Measurements from ENCODE around the gene MPND. TPM values are rescaled to one million over a fixed set of nuclear protein-coding genes. Genes with fewer than 3 reads are reported as not detected.
A peak's percentile ranks its signal among the peaks of the same experiment; 100 is the strongest.

The MPND gene
- total RNA-seq, 5 donors from 2014 or later (not counting 1 experiment from before 2014, with no cell fraction given), result 10.7 to 27.3 (median 22.6) TPM

DNA sequence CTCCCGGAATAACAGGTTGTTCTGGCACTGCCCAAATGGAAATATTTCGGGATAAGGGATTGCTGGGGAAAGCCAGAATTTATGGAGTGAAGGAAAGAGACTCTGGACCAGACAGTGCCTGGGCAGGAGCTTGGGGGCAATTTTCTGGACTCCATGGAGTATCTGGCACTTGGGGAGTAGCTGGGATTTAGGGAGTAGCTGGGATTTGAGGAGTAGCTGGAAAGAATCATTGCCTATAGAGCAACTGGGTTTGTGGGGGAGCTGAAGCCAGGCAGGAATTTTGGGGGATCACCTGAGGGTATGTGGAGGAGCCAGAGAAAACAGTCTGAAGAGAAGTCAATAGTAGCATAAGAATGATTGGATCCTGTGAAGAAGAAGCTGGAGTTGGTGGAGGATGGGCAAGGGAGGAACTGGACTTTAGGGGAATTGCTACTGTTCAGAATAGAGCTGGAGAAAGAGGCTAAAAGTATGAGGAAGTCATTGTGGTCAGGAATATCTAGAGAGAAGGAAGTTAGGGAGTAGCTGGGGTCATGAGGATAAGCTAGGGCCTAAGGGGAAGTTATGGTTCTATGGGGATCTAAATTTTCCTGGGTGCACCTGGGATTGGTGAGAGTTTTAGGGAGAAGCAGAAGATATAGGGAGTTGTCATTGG lies 24.2 kb upstream of the MPND start:
- H3K4me3 ChIP-seq (ENCODE audit: control insufficient read depth in 1 of 2, extremely low read depth in 1 of 2, low read length in 1 of 2), result no peak overlapping the region
- H3K27ac ChIP-seq (ENCODE audit: low read length), result no peak overlapping the region
- no peaks in the 10 kb centered on the region for H3K4me1 ChIP-seq (ENCODE audit: control insufficient read depth in 1 of 2, extremely low read depth in 1 of 2, insufficient read depth in 2 of 2, low read length in 2 of 2)
- CTCF ChIA-PET, result interaction anchor here in 1 of 2 donors (0.5 kb wide), 1 partner anchor 17 kb away, joined by 5 read pairs; no protein-coding TSS in a partner anchor
- no peaks in the 10 kb centered on the region for H3K36me3 ChIP-seq (ENCODE audit: control insufficient read depth in 2 of 2, extremely low read depth in 1 of 2, insufficient read depth in 1 of 2, low read length in 1 of 2)
- DNase-seq (no peak), ATAC-seq (replicated peaks in 1 of 4) (no peak)
- Mint-ChIP-seq H3K9me3 (peaks cover 0 to 9% (median 0%) of the 10 kb centered on the region in 3 donors), H3K27ac (no peak overlapping the region), H3K4me3 (no peak overlapping the region), H3K36me3 (no peaks in the 10 kb centered on the region), H3K27me3 (no peaks in the 10 kb centered on the region), H3K4me1 (peaks cover 0 to 10% (median 0%) of the 10 kb centered on the region in 3 donors)
- H3K27me3 ChIP-seq (replicated peaks in 1 of 2; ENCODE audit: control insufficient read depth in 2 of 2, extremely low read depth in 1 of 2, insufficient read depth in 2 of 2, low read length in 1 of 2), result no peaks in the 10 kb centered on the region
- POLR2A ChIA-PET, result no interaction called here
- WGBS (ENCODE audit: insufficient coverage), result 95% methylated on average over 2 of the region's 2 CpGs
- no peaks in the 10 kb centered on the region for H3K9me3 ChIP-seq

DNA sequence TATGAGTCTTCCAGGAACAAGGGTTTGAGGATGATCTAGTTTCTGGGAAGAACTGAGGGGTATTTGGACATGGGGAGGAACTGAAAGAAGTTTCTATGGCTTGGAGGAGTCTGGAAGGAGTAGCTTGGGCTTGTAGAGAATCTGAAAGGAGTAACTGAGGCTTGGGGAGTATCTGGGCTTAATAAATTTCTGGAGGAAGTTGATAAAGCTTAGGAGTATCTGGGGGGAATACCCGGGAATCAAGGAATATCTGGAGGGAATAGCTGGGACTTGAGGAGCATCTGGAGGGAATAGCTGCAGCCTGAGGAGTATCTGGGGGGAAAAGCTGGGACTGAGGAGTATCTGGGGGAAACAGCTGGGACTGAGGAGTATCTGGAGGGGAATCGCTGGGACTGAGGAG lies 22.9 kb upstream of the MPND start:
- no peak overlapping the region for H3K4me3 ChIP-seq (ENCODE audit: control insufficient read depth in 1 of 2, extremely low read depth in 1 of 2, low read length in 1 of 2)
- H3K27me3 ChIP-seq (replicated peaks in 1 of 2; ENCODE audit: control insufficient read depth in 2 of 2, extremely low read depth in 1 of 2, insufficient read depth in 2 of 2, low read length in 1 of 2), result no peaks in the 10 kb centered on the region
- Mint-ChIP-seq H3K27me3 (no peaks in the 10 kb centered on the region), H3K36me3 (no peaks in the 10 kb centered on the region), H3K4me3 (no peak overlapping the region), H3K27ac (no peak overlapping the region), H3K4me1 (peaks cover 0 to 10% (median 0%) of the 10 kb centered on the region in 3 donors), H3K9me3 (peaks cover 0 to 9% (median 0%) of the 10 kb centered on the region in 3 donors)
- H3K36me3 ChIP-seq (ENCODE audit: control insufficient read depth in 2 of 2, extremely low read depth in 1 of 2, insufficient read depth in 1 of 2, low read length in 1 of 2), result no peaks in the 10 kb centered on the region
- 96% methylated on average over 2 of the region's 2 CpGs for WGBS (ENCODE audit: insufficient coverage)
- no peaks in the 10 kb centered on the region for H3K4me1 ChIP-seq (ENCODE audit: control insufficient read depth in 1 of 2, extremely low read depth in 1 of 2, insufficient read depth in 2 of 2, low read length in 2 of 2)
- DNase-seq (no peak), ATAC-seq (replicated peaks in 1 of 4) (no peak)
- CTCF ChIA-PET, result interaction anchor here (0.6 to 1.0 kb wide), 2 partner anchors 32 to 373 kb away, joined by 3 read pairs; no protein-coding TSS in a partner anchor
- H3K27ac ChIP-seq (ENCODE audit: low read length), result no peak overlapping the region
- H3K9me3 ChIP-seq, result no peaks in the 10 kb centered on the region
- POLR2A ChIA-PET, result no interaction called here

DNA sequence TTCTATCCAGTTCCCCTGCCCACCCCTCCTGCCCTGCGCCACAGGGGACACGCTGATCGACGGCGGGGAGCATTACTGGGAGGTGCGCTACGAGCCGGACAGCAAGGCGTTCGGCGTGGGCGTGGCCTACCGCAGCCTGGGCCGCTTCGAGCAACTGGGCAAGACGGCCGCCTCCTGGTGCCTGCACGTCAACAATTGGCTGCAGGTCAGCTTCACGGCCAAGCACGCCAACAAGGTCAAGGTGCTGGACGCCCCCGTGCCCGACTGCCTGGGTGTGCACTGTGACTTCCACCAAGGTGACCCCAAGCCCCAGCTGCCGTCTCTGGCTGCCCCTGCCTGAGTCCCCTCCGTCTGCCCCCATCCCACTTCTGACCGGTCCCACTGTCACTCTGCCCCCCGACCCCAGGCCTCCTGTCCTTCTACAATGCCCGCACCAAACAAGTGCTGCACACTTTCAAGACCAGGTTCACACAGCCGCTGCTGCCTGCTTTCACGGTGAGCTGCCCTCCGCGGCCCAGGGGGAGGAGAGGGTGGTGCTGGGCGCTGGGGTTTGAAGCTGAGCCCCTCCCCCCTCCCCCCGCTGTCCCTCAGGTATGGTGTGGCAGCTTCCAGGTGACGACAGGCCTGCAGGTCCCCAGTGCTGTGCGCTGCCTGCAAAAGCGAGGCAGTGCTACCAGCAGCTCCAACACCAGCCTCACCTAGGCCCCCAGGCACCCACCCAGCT lies 20.3 kb upstream of the MPND start:
- CTCF ChIA-PET, result interaction anchor here in 1 of 2 donors (0.9 kb wide), 1 partner anchor 10 kb away, joined by 3 read pairs; no protein-coding TSS in a partner anchor
- Histone ChIP-seq H3K27ac (ENCODE audit: low read length) (no peak overlapping the region), H3K4me1 (ENCODE audit: control insufficient read depth in 1 of 2, extremely low read depth in 1 of 2, insufficient read depth in 2 of 2, low read length in 2 of 2) (peaks cover 0 to 17% of the 10 kb centered on the region in 2 experiments), H3K36me3 (ENCODE audit: control insufficient read depth in 2 of 2, extremely low read depth in 1 of 2, insufficient read depth in 1 of 2, low read length in 1 of 2) (no peaks in the 10 kb centered on the region), H3K4me3 (ENCODE audit: control insufficient read depth in 1 of 2, extremely low read depth in 1 of 2, low read length in 1 of 2) (no peak overlapping the region), H3K27me3 (replicated peaks in 1 of 2; ENCODE audit: control insufficient read depth in 2 of 2, extremely low read depth in 1 of 2, insufficient read depth in 2 of 2, low read length in 1 of 2) (peaks cover 0 to 14% of the 10 kb centered on the region in 2 experiments), H3K9me3 (no peaks in the 10 kb centered on the region)
- WGBS (ENCODE audit: insufficient coverage), result 94% methylated on average over 26 of the region's 37 CpGs
- POLR2A ChIA-PET, result interaction anchor here in 1 of 2 donors (1.1 kb wide), 1 partner anchor 19 kb away, joined by 3 read pairs; no protein-coding TSS in a partner anchor
- H3K4me3 Mint-ChIP-seq, result no peak overlapping the region
- H3K9me3 Mint-ChIP-seq, result peaks cover 0 to 9% (median 0%) of the 10 kb centered on the region in 3 donors
- peaks cover 0 to 4% of the 10 kb centered on the region in 2 donors for H3K27me3 Mint-ChIP-seq
- no peak overlapping the region for H3K27ac Mint-ChIP-seq
- DNase-seq (no peak), ATAC-seq (replicated peaks in 1 of 4) (no peak)
- H3K36me3 Mint-ChIP-seq, result no peaks in the 10 kb centered on the region
- H3K4me1 Mint-ChIP-seq, result peaks cover 16 to 28% (median 17%) of the 10 kb centered on the region in 3 donors

DNA sequence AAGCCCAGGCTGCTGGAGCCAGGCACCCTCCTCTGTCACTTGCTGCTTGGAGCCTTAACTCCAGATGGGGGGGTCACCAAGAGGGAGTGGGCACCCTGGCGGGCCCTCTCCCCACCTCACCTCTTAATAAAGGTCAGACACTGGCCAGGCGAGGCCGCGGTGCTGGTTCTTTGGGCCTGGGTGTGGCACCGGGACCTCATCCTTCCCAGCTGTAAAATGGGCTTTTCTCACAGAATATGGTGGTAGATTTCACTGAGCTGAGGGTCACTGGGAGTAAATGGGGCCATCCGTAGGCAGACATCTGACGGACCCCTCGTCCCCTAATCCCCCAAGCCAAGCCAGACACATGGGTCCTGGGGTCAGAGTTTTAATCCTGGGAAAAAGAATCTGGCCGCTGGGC lies 19.7 kb upstream of the MPND start:
- Mint-ChIP-seq H3K27ac (no peak overlapping the region), H3K4me3 (no peak overlapping the region), H3K4me1 (peaks cover 20 to 34% (median 23%) of the 10 kb centered on the region in 3 donors), H3K36me3 (no peaks in the 10 kb centered on the region), H3K27me3 (peaks cover 0 to 4% of the 10 kb centered on the region in 2 donors), H3K9me3 (peaks cover 0 to 9% (median 0%) of the 10 kb centered on the region in 3 donors)
- no peaks in the 10 kb centered on the region for H3K36me3 ChIP-seq (ENCODE audit: control insufficient read depth in 2 of 2, extremely low read depth in 1 of 2, insufficient read depth in 1 of 2, low read length in 1 of 2)
- no peak overlapping the region for H3K4me3 ChIP-seq (ENCODE audit: control insufficient read depth in 1 of 2, extremely low read depth in 1 of 2, low read length in 1 of 2)
- ChIA-PET POLR2A (no interaction called here), CTCF (no interaction called here)
- H3K27me3 ChIP-seq (replicated peaks in 1 of 2; ENCODE audit: control insufficient read depth in 2 of 2, extremely low read depth in 1 of 2, insufficient read depth in 2 of 2, low read length in 1 of 2), result peaks cover 0 to 14% of the 10 kb centered on the region in 2 experiments
- 96% methylated on average over 4 of the region's 9 CpGs for WGBS (ENCODE audit: insufficient coverage)
- DNase-seq (no peak), ATAC-seq (replicated peaks in 1 of 4) (no peak)
- H3K27ac ChIP-seq (ENCODE audit: low read length), result no peak overlapping the region
- no peaks in the 10 kb centered on the region for H3K9me3 ChIP-seq
- H3K4me1 ChIP-seq (ENCODE audit: control insufficient read depth in 1 of 2, extremely low read depth in 1 of 2, insufficient read depth in 2 of 2, low read length in 2 of 2), result peaks cover 0 to 23% of the 10 kb centered on the region in 2 experiments

DNA sequence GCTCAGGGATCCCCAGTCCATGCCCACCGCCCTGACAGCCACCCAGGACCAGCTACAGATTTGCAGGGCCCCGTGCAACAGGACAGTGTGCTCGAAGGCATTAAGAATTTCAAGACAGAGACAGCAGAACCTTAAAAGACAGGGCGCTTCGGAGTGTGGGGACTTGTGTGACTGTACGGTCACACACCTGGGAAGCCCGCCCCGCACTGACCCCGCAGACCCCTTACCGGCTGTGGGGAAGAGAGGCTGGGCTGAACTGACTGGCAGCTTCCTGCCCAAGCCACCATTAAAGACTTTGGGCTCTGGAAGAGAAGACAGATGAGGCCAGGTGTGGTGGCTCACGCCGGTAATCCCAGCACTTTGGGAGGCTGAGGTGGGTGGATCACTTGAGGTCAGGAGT lies 19.1 kb upstream of the MPND start:
- Mint-ChIP-seq H3K4me3 (peak overlapping the region in 2 of 3 donors; percentile 3 to 24), H3K27ac (no peak overlapping the region), H3K4me1 (peaks cover 23 to 35% (median 25%) of the 10 kb centered on the region in 3 donors), H3K36me3 (no peaks in the 10 kb centered on the region), H3K27me3 (peaks cover 0 to 4% of the 10 kb centered on the region in 2 donors), H3K9me3 (peaks cover 0 to 5% (median 0%) of the 10 kb centered on the region in 3 donors)
- Histone ChIP-seq H3K9me3 (no peaks in the 10 kb centered on the region), H3K36me3 (ENCODE audit: control insufficient read depth in 2 of 2, extremely low read depth in 1 of 2, insufficient read depth in 1 of 2, low read length in 1 of 2) (no peaks in the 10 kb centered on the region), H3K4me3 (ENCODE audit: control insufficient read depth in 1 of 2, extremely low read depth in 1 of 2, low read length in 1 of 2) (no peak overlapping the region), H3K27me3 (replicated peaks in 1 of 2; ENCODE audit: control insufficient read depth in 2 of 2, extremely low read depth in 1 of 2, insufficient read depth in 2 of 2, low read length in 1 of 2) (peaks cover 0 to 14% of the 10 kb centered on the region in 2 experiments), H3K4me1 (ENCODE audit: control insufficient read depth in 1 of 2, extremely low read depth in 1 of 2, insufficient read depth in 2 of 2, low read length in 2 of 2) (peaks cover under 1 to 28% of the 10 kb centered on the region in 2 experiments), H3K27ac (ENCODE audit: low read length) (no peak overlapping the region)
- ChIA-PET POLR2A (interaction anchor here in 1 of 2 donors (0.5 kb wide), 1 partner anchor 35 kb away, joined by 9 read pairs; no protein-coding TSS in a partner anchor), CTCF (no interaction called here)
- DNase-seq (no peak), ATAC-seq (replicated peaks in 1 of 4) (no peak)
- WGBS (ENCODE audit: insufficient coverage), result 92% methylated on average over 6 of the region's 12 CpGs

DNA sequence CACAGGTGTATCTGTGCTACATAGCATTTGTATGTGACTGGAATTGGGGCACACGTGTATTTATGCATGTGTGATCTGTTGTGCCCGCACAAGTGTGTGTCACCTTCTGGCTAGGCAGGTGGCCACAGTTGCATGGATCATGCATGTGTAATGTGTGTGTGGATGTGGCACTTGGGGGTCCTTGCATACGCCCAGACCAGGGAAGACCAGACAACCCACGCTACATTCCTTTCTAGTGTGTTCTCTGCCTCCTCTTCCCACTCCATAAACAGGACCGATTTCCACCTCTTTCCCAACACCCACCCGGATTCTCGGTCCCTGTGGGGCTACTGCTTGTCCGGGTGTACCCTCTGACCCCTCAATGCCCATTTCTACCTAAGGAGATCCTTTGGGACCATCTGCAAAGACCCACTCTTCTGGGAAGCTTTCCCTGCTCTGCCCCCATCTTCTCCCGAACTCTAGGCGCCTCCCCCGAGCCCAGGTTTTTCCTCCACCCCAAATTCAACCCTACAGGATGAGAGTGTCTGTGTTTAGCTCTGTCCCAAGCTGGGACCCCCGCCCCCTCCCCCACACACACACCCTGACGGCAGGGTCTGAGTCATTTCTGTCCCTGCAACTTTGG lies 17.0 kb upstream of the MPND start:
- no peak for DNase-seq
- H3K27me3 ChIP-seq (replicated peaks in 1 of 2; ENCODE audit: control insufficient read depth in 2 of 2, extremely low read depth in 1 of 2, insufficient read depth in 2 of 2, low read length in 1 of 2), result peaks cover 0 to 14% of the 10 kb centered on the region in 2 experiments
- no peak overlapping the region for H3K27ac Mint-ChIP-seq

More for the DNA sequence above, 17.0 kb upstream of the MPND start:
- peak overlapping the region in 1 of 2 donors; percentile 62 for H3K4me3 ChIP-seq (ENCODE audit: control insufficient read depth in 1 of 2, extremely low read depth in 1 of 2, low read length in 1 of 2)
- CTCF ChIA-PET, result no interaction called here
- no peaks in the 10 kb centered on the region for H3K9me3 ChIP-seq
- H3K36me3 Mint-ChIP-seq, result no peaks in the 10 kb centered on the region
- H3K27me3 Mint-ChIP-seq, result peaks cover 0 to 4% of the 10 kb centered on the region in 2 donors
- H3K9me3 Mint-ChIP-seq, result no peaks in the 10 kb centered on the region
- no peak overlapping the region for H3K27ac ChIP-seq (ENCODE audit: low read length)
- no peak for ATAC-seq (replicated peaks in 1 of 4)
- H3K4me1 ChIP-seq (ENCODE audit: control insufficient read depth in 1 of 2, extremely low read depth in 1 of 2, insufficient read depth in 2 of 2, low read length in 2 of 2), result peaks cover 3 to 31% of the 10 kb centered on the region in 2 experiments
- H3K4me1 Mint-ChIP-seq, result peaks cover 25 to 30% (median 26%) of the 10 kb centered on the region in 3 donors
- H3K36me3 ChIP-seq (ENCODE audit: control insufficient read depth in 2 of 2, extremely low read depth in 1 of 2, insufficient read depth in 1 of 2, low read length in 1 of 2), result no peaks in the 10 kb centered on the region
- 59% methylated on average over 7 of the region's 13 CpGs for WGBS (ENCODE audit: insufficient coverage)
- POLR2A ChIA-PET, result no interaction called here
- peak overlapping the region; percentile 44 to 87 (median 59) for H3K4me3 Mint-ChIP-seq
